ENCODE measurements around the gene EDIL3. TPM values are rescaled to one million over a fixed set of nuclear protein-coding genes. Genes with fewer than 3 reads are reported as not detected.

Gene EDIL3
- total RNA-seq, 6 donors from 2014 or later = 14.7 to 40.1 (median 17.7) TPM

GRCh38 chr5:84017523-84018172, 367.0 kb downstream of the EDIL3 start:
- Histone ChIP-seq H3K36me3 (no peaks in the 10 kb centered on the region), H3K4me3 (no peak overlapping the region), H3K27ac (no peak overlapping the region), H3K9me3 (no peaks in the 10 kb centered on the region), H3K27me3 (no peaks in the 10 kb centered on the region), H3K4me1 (no peaks in the 10 kb centered on the region)
- WGBS, 2 donors = 38 to 75% methylated on average over 4 of the region's 4 CpGs
- DNase-seq = no peak
- TF ChIP-seq POLR2A (IDR thresholded peaks at IDR 0.05) = no peak
- TF ChIP-seq CTCF (IDR thresholded peaks at IDR 0.05) = no peak
- TF ChIP-seq EP300 (IDR thresholded peaks at IDR 0.05) = no peak
- no peak for TF ChIP-seq POLR2AphosphoS5 (IDR thresholded peaks at IDR 0.05)
- no peak for ATAC-seq (ENCODE audit: low FRiP score in 2 of 2)

- 59 to 80% methylated on average over 3 of the region's 3 CpGs for WGBS, 2 donors
- Histone ChIP-seq H3K9me3 (no peaks in the 10 kb centered on the region), H3K4me1 (no peaks in the 10 kb centered on the region), H3K27ac (no peak overlapping the region), H3K4me3 (no peak overlapping the region), H3K36me3 (no peaks in the 10 kb centered on the region), H3K27me3 (no peaks in the 10 kb centered on the region)
- ATAC-seq (ENCODE audit: low FRiP score in 2 of 2) (no peak), DNase-seq (no peak)
- TF ChIP-seq POLR2AphosphoS5 (IDR thresholded peaks at IDR 0.05) (no peak), CTCF (IDR thresholded peaks at IDR 0.05) (no peak), EP300 (IDR thresholded peaks at IDR 0.05) (no peak), POLR2A (IDR thresholded peaks at IDR 0.05) (no peak)
Observed at GRCh38 chr5:84016085-84016484, 368.6 kb downstream of the EDIL3 start.

- no peak for TF ChIP-seq EP300 (IDR thresholded peaks at IDR 0.05)
- no peak for TF ChIP-seq POLR2A (IDR thresholded peaks at IDR 0.05)
- no peak for TF ChIP-seq CTCF (IDR thresholded peaks at IDR 0.05)
- no peak for TF ChIP-seq POLR2AphosphoS5 (IDR thresholded peaks at IDR 0.05)
- ATAC-seq (ENCODE audit: low FRiP score in 2 of 2) = no peak
- H3K27me3 ChIP-seq = no peaks in the 10 kb centered on the region
Observed at GRCh38 chr5:84014966-84015365, 369.7 kb downstream of the EDIL3 start.

GRCh38 chr5:83993803-83994202, 390.9 kb downstream of the EDIL3 start:
- 64% methylated on average over 2 of the region's 2 CpGs for WGBS, 2 donors
- ATAC-seq (ENCODE audit: low FRiP score in 2 of 2) (no peak), DNase-seq (no peak)
- no peaks in the 10 kb centered on the region for H3K36me3 ChIP-seq
- H3K4me1 ChIP-seq = no peaks in the 10 kb centered on the region
- no peaks in the 10 kb centered on the region for H3K27me3 ChIP-seq
- H3K4me3 ChIP-seq = no peak overlapping the region
- H3K9me3 ChIP-seq = no peaks in the 10 kb centered on the region
- no peak overlapping the region for H3K27ac ChIP-seq
- TF ChIP-seq POLR2AphosphoS5 (IDR thresholded peaks at IDR 0.05) (no peak), CTCF (IDR thresholded peaks at IDR 0.05) (no peak)

More at GRCh38 chr5:84014966-84015365, 369.7 kb downstream of the EDIL3 start:
- no peaks in the 10 kb centered on the region for H3K36me3 ChIP-seq
- H3K9me3 ChIP-seq = no peaks in the 10 kb centered on the region
- no peaks in the 10 kb centered on the region for H3K4me1 ChIP-seq
- DNase-seq = no peak
- no peak overlapping the region for H3K27ac ChIP-seq
- no peak overlapping the region for H3K4me3 ChIP-seq

GRCh38 chr5:83991566-83992224, 393.0 kb downstream of the EDIL3 start:
- H3K9me3 ChIP-seq = no peaks in the 10 kb centered on the region
- no peak overlapping the region for H3K27ac ChIP-seq
- no peak for DNase-seq
- TF ChIP-seq POLR2A (IDR thresholded peaks at IDR 0.05) (no peak), EP300 (IDR thresholded peaks at IDR 0.05) (no peak), CTCF (IDR thresholded peaks at IDR 0.05) (no peak), POLR2AphosphoS5 (IDR thresholded peaks at IDR 0.05) (no peak)
- H3K27me3 ChIP-seq = no peaks in the 10 kb centered on the region
- WGBS, 2 donors = 97 to 98% methylated on average over 9 of the region's 9 CpGs
- no peaks in the 10 kb centered on the region for H3K4me1 ChIP-seq
- no peak overlapping the region for H3K4me3 ChIP-seq
- no peak for ATAC-seq (ENCODE audit: low FRiP score in 2 of 2)
- H3K36me3 ChIP-seq = no peaks in the 10 kb centered on the region

All from upper lobe of left lung (tissue), 6 donors.